ENCODE results near the gene SRSF5. TPM values are rescaled to one million over a fixed set of nuclear protein-coding genes. Genes with fewer than 3 reads are reported as not detected.

SRSF5 gene
- total RNA-seq, 2 experiments from 2014 or later, result 390 to 392 TPM

DNA sequence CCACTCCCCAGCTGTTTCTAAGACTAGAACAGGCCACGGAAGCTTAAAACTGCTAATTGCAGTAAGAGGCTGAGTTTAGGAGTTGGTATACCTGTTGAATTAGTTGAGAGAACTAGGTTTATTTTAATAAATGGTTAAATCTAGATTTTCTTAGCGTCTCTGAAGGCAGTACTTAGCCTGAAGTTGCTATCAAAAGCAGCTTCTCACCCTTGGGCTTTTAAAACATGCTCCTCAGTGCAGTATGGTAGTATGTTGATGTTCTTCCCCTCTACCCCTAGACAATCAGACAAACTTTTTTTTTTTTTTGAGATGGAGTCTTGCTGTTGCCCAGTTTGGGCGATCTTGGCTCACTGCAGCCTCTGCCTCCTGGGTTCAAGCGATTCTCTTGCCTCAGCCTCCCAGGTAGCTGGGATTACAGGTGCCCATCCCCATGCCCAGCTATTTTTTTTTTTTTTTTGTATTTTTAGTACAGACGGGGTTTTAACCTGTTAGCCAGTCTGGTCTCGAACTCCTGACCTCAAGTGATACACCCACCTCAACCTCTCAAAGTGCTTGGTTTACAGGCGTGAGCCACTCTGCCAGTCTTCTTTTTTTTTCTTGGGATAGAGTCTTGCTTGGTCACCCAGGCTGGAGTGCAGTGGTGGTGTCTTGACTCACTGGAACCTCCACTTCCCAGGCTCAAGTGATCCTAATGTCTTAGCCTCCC lies 6.8 kb downstream of the SRSF5 start:
- H3K27me3 Mint-ChIP-seq, result no peaks in the 10 kb centered on the region
- DNase-seq, result no peak
- ChIA-PET POLR2A (no interaction called here), CTCF (interaction anchor here (0.9 to 1.7 kb wide), 3 partner anchors 11 to 60 kb away, joined by 3 to 8 read pairs (median 3); no protein-coding TSS in a partner anchor)
- no peak overlapping the region for H3K27ac Mint-ChIP-seq
- H3K36me3 Mint-ChIP-seq (ENCODE audit: low read depth), result peaks cover 91% of the 10 kb centered on the region
- H3K9me3 Mint-ChIP-seq, result no peaks in the 10 kb centered on the region
- peaks cover 73% of the 10 kb centered on the region for H3K4me1 Mint-ChIP-seq
- H3K4me3 Mint-ChIP-seq, result no peak overlapping the region

DNA sequence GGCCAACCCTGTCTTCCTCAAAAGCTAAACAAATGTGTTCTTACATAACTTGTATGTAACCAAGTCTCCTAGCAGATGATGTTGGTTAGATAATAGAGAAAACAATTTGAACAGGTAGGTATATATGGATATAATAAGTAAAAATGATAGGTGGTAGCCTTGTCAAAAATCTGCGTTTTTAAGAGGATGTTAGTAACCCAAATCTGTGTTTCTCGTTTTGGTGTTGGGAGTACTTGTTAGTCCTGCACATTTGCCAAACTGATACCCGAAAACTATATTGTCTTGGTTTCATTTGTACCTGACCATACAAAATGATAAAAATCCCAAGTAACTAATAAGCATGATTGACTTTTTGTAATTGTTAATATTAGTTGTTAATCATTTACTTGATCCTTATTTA lies 8.1 kb downstream of the SRSF5 start:
- peaks cover 89% of the 10 kb centered on the region for H3K36me3 Mint-ChIP-seq (ENCODE audit: low read depth)
- no peak overlapping the region for H3K27ac Mint-ChIP-seq
- DNase-seq, result no peak
- ChIA-PET CTCF (no interaction called here), POLR2A (no interaction called here)
- no peak overlapping the region for H3K4me3 Mint-ChIP-seq
- H3K27me3 Mint-ChIP-seq, result no peaks in the 10 kb centered on the region
- H3K4me1 Mint-ChIP-seq, result peaks cover 62% of the 10 kb centered on the region
- H3K9me3 Mint-ChIP-seq, result no peaks in the 10 kb centered on the region

DNA sequence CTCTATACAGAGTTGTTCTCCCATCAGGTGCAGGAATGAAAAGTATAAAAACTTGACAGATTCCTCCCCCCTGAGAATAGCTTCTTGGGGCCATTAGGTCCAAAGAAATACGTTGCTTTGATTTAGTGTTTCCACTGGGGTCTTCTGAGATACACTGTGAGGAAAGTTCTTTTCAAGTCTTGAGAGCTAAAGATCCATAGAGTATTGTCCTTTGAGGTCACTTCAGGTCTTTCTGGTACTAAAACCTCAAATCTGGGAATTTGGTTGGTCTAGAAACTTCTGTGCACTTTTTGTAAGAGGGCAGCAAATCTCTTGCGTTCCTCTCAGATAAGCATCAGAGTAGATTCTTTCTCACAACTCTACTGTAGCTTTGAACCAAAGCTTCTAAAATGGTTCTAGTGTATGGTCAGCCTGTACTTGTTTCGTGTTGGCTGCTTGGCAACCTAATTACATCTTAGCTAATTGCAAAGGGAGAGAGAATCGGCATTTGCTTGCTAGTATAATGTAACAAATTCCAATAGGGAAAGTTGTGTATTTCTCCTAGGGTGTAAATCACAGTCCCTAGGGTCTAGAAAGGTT lies 10.0 kb downstream of the SRSF5 start:
- Mint-ChIP-seq H3K4me1 (peaks cover 49% of the 10 kb centered on the region), H3K27ac (no peak overlapping the region), H3K4me3 (no peak overlapping the region), H3K27me3 (no peaks in the 10 kb centered on the region), H3K36me3 (ENCODE audit: low read depth) (peaks cover 82% of the 10 kb centered on the region), H3K9me3 (no peaks in the 10 kb centered on the region)
- POLR2A ChIA-PET, result no interaction called here
- CTCF ChIA-PET, result interaction anchor here (1.4 kb wide), 1 partner anchor 10 kb away, joined by 3 read pairs; no protein-coding TSS in a partner anchor
- no peak for DNase-seq

DNA sequence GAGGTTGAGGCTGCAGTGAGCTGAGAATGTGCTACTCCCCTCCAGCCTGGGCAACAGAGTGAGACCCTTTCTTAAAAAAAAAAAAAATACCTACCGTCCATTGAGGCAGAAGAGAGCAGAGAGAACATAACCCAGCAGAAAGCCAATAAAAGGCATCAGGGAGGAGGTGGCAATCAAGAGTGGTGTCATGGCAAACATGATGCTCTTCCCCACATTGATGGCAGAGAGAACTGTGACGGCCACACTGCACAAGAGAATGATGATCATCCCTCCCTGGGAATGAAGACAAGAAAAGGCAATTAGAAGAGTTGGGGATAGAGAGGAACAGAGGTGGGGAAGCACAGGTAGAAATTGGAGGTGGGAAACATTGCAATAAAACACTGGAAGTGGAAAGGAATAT lies 12.1 kb downstream of the SRSF5 start:
- CTCF ChIA-PET, result no interaction called here
- Mint-ChIP-seq H3K27ac (no peak overlapping the region), H3K36me3 (ENCODE audit: low read depth) (peaks cover 61% of the 10 kb centered on the region), H3K9me3 (no peaks in the 10 kb centered on the region), H3K4me3 (no peak overlapping the region), H3K27me3 (no peaks in the 10 kb centered on the region), H3K4me1 (peaks cover 36% of the 10 kb centered on the region)
- POLR2A ChIA-PET, result no interaction called here
- DNase-seq, result no peak

DNA sequence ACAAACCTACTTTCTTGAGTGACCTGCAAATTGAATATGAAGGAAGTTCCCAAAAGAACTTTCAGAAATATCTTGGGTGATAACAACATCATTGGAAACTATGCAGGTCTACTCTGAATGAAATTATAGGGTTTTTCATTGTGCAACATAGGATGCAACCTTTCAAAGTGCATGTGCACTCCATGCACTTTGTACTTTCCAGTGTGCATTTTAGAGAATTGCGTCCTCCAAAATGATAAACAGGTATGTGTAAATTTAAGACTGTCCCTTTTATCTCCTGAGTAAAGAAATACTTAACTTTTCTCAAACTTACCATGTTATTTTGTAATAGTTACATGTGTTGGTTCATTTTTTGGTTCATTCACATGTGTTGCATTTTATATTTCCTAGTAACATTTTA lies 13.2 kb downstream of the SRSF5 start:
- Mint-ChIP-seq H3K4me3 (no peak overlapping the region), H3K27me3 (no peaks in the 10 kb centered on the region), H3K27ac (no peak overlapping the region), H3K9me3 (no peaks in the 10 kb centered on the region), H3K4me1 (peaks cover 29% of the 10 kb centered on the region), H3K36me3 (ENCODE audit: low read depth) (peaks cover 51% of the 10 kb centered on the region)
- no peak for DNase-seq
- ChIA-PET POLR2A (no interaction called here), CTCF (interaction anchor here (0.6 kb wide), 1 partner anchor 1546 kb away, joined by 3 read pairs; no protein-coding TSS in a partner anchor)

DNA sequence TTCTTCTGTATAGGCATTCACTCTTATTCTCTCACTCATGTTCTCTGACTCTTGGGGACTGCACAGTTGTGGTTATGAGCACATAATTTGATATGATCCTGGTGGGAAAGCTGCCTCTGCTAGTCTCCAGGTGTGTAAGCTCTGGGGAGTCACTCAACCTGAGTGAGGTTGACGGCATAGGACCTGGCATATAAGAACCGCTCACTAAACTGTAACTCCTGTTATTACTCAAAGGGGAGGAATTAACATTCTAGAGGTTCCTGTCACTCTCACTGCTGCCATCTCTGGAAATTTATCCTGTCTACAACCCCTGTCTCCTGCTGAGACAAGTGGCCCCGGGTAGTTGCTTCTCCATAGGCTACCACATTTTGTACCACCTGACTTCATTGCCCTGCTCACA lies 14.0 kb downstream of the SRSF5 start:
- Mint-ChIP-seq H3K27me3 (no peaks in the 10 kb centered on the region), H3K36me3 (ENCODE audit: low read depth) (peaks cover 45% of the 10 kb centered on the region), H3K27ac (no peak overlapping the region), H3K4me3 (no peak overlapping the region), H3K4me1 (peaks cover 24% of the 10 kb centered on the region), H3K9me3 (no peaks in the 10 kb centered on the region)
- DNase-seq, result no peak
- CTCF ChIA-PET, result no interaction called here
- POLR2A ChIA-PET, result no interaction called here

DNA sequence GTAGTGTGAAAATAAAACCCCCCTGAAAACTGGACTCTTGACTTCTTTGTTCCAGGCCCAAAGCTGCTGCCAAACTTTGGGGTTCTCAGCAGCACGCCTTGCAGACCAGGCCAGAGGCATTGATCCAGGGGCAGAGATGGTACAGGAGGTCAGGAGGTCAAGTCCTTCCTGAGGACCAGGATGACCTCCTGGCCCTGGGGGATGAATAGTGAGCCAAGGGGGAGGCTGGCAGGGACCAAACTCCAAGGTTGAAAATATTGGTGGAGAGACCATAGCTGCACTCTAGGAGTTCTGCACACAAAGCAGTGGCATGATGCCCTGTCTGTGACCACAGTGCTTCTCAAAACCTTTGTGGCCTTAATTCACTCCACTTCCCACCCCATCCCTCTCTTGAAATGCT lies 18.0 kb downstream of the SRSF5 start:
- DNase-seq, result no peak
- no peak overlapping the region for H3K27ac Mint-ChIP-seq

DNA sequence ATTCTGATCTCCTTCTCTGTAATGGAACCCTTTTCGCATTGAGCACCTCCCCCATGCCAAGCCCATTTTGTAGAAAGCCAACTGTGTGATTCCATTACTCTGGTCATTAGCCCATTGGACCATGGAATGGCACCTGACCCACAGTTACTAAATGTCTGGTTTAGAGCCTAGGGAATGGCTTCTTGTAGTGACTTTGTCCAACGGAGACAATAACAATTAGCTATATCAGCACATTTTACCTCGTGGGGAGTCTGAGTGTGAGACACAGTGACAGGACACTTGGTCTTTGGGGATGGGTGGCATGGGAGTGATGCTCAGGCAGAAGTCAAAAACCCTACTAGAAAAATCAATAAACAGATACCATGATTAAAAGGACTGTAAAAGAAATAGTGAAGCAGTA lies 19.7 kb downstream of the SRSF5 start:
- no peak overlapping the region for H3K4me3 Mint-ChIP-seq

More for the DNA sequence above, 18.0 kb downstream of the SRSF5 start:
- ChIA-PET POLR2A (no interaction called here), CTCF (interaction anchor here (0.8 to 1.3 kb wide), 2 partner anchors 9 to 11 kb away, joined by 3 read pairs; no protein-coding TSS in a partner anchor)
- Mint-ChIP-seq H3K9me3 (no peaks in the 10 kb centered on the region), H3K36me3 (ENCODE audit: low read depth) (peaks cover 12% of the 10 kb centered on the region), H3K4me1 (no peaks in the 10 kb centered on the region), H3K4me3 (no peak overlapping the region), H3K27me3 (no peaks in the 10 kb centered on the region)

DNA sequence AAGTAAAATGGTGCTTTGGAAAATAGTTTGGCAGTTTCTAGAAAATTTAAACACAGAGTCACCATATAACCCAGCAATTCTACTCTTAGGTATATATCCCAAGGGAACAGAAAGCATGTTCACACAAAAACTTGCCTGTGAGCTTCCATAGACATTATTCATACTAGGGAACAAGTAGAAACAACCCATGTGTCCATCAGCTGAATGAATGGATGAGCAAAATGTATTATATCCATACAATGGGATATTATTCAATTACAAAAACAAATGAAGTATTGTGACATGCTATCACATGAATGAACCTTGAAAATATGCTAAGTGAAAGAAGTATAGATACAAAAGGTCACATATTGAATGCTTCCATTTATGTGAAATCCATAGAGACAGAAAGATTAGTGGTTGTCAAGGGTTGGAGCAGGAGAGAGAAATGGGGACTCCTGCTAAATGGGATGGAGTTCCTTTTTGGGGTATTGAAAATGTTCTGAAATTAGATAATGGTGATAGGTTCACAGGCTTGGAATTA lies 22.2 kb downstream of the SRSF5 start:
- POLR2A ChIA-PET, result no interaction called here
- Mint-ChIP-seq H3K4me1 (no peaks in the 10 kb centered on the region), H3K4me3 (no peak overlapping the region), H3K9me3 (no peaks in the 10 kb centered on the region), H3K36me3 (ENCODE audit: low read depth) (peaks cover 2% of the 10 kb centered on the region), H3K27me3 (no peaks in the 10 kb centered on the region), H3K27ac (no peak overlapping the region)
- CTCF ChIA-PET, result no interaction called here
- DNase-seq, result no peak

More for the DNA sequence above, 19.7 kb downstream of the SRSF5 start:
- no peaks in the 10 kb centered on the region for H3K4me1 Mint-ChIP-seq
- no peak overlapping the region for H3K27ac Mint-ChIP-seq
- no peaks in the 10 kb centered on the region for H3K9me3 Mint-ChIP-seq
- no peaks in the 10 kb centered on the region for H3K27me3 Mint-ChIP-seq
- CTCF ChIA-PET, result interaction anchor here (1.4 kb wide), 1 partner anchor 10 kb away, joined by 3 read pairs; no protein-coding TSS in a partner anchor
- no peak for DNase-seq
- POLR2A ChIA-PET, result no interaction called here
- peaks cover 2% of the 10 kb centered on the region for H3K36me3 Mint-ChIP-seq (ENCODE audit: low read depth)

DNA sequence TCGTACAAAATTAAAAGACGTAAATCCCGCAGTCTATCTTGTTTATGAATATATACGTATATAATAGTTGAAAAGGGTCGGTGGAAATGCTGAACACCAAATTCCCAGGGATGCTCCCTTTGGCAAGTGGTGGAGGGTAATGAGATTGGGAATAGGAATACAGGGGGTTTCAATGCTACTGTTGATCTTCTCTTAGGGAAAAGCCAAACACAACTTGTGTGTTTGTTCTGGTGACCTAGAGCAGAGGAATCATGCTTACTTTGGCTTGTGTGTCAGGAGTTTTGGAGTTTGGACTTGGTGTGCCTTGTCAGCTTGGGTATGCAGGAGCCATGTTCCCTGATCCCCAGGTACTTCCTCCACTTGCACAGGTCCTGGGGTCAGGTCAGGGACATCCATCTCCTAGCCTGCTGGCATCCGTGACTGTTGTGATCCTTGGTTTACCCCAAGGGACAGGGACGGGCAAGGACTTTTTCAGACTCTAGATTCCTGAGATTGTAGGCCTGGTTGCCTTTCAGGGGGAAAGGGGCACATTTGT lies 26.0 kb downstream of the SRSF5 start:
- Mint-ChIP-seq H3K27ac (no peak overlapping the region), H3K4me1 (no peaks in the 10 kb centered on the region), H3K9me3 (no peaks in the 10 kb centered on the region), H3K27me3 (no peaks in the 10 kb centered on the region), H3K4me3 (no peak overlapping the region), H3K36me3 (ENCODE audit: low read depth) (no peaks in the 10 kb centered on the region)
- CTCF ChIA-PET, result no interaction called here
- POLR2A ChIA-PET, result no interaction called here
- no peak for DNase-seq

DNA sequence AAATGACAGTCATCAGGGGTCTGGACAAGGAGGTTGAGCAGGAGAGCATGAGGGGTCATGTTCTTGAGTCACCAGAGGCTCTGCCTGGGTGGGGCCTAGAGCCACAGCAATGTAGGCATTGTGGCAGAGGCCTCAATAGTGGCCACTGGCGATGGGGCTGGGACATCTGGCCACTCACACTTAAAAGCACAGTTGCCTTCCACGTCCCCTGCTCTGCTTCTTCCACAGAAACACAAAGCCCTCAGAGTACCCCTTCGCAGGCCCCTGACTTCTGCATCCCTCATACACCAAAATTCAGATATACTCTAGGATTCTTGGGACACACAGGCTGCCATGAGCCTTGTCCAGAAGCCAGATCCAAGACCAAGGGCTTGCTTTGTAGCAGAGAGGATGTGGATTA lies 27.8 kb downstream of the SRSF5 start:
- Mint-ChIP-seq H3K4me1 (no peaks in the 10 kb centered on the region), H3K27ac (no peak overlapping the region), H3K9me3 (no peaks in the 10 kb centered on the region), H3K4me3 (no peak overlapping the region), H3K36me3 (ENCODE audit: low read depth) (no peaks in the 10 kb centered on the region), H3K27me3 (no peaks in the 10 kb centered on the region)
- no peak for DNase-seq
- ChIA-PET CTCF (no interaction called here), POLR2A (no interaction called here)

DNA sequence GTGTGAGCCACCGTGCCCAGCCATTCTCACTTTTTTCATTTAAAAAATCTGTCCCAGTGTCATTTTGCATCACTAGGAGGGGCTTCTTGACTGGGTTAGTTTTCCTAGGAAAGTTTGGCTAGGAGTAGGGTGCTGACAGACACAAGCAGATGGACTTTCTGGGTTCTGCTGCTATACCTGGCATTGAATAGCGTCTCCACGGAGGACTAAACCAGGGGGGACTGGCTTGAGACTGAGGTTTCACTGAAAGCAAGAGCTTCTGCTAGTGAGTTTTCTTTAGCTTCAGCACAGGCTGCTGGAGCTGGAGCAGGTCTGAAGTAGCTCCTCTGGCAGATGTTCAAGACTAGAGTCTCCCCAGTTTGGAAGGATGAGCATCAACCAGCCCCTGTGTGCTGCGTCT lies 28.7 kb downstream of the SRSF5 start:
- Mint-ChIP-seq H3K27me3 (peaks cover 2% of the 10 kb centered on the region), H3K27ac (no peak overlapping the region), H3K36me3 (ENCODE audit: low read depth) (no peaks in the 10 kb centered on the region), H3K9me3 (peaks cover under 1% of the 10 kb centered on the region), H3K4me3 (no peak overlapping the region), H3K4me1 (no peaks in the 10 kb centered on the region)
- DNase-seq, result no peak
- CTCF ChIA-PET, result no interaction called here
- POLR2A ChIA-PET, result no interaction called here

DNA sequence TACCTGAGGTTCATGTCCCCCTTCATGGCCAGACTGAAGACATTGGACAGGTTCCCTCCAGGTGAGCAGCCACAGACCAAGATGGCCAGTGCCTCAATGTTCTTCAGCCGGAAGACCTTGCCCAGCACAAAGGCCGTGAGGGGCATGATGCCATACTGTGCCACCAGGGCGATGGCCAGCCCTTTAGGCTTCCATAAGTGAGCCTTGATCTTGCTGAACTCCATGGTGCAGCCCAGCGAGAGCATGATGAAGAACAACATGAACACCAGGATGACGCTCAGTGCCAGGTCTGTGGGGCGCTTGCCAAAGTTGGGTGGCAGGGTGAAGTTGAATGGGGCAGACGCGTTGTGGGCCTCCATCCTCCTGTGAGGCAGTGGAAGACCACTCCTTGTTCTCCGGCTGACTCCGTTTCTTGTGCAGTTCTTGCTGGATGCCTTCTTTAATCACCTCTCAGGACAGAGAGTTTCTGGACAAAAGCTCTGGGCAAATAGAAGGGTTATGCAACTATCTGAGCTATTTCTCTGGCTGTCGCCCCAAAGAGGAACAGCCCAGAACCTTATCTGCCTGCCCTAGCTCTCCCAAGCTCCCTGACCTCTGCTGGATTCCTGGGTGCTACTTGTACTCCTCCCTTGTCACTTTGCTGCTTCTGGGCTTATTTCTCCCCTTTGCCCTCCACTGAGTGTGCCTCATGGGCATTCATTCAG lies 30.0 kb downstream of the SRSF5 start, which contains the start of gene SLC10A1:
SLC10A1 (minus strand) TSS at position 445 of the 704 bp plus-strand sequence; CDS start at position 359, 86 bp downstream.
- CTCF ChIA-PET, result no interaction called here
- no peak for DNase-seq
- no peak within 1 kb of the TSS for H3K27ac Mint-ChIP-seq
- POLR2A ChIA-PET, result interaction anchor here (0.6 kb wide), 1 partner anchor 9 kb away, joined by 4 read pairs; no protein-coding TSS in a partner anchor
- no peak within 1 kb of the TSS for H3K4me3 Mint-ChIP-seq
- H3K4me1 Mint-ChIP-seq, result no peaks in the 10 kb centered on the region
- peaks cover 5% of the 10 kb centered on the region for H3K27me3 Mint-ChIP-seq
- H3K36me3 Mint-ChIP-seq (ENCODE audit: low read depth), result no peaks in the 10 kb centered on the region
- peaks cover 4% of the 10 kb centered on the region for H3K9me3 Mint-ChIP-seq
